Loucy (cell line): ENCODE measurements around the gene PIAS2.

Experiments
- H2AFZ ChIP-seq: fragments of 200-600 bp; sonication (generic); 2 replicates; pipeline ENCODE4 v1.6.0; 2016; ENCODE audit warnings: antibody characterized with exemption, mild to moderate bottlenecking, low read length, moderate library complexity
- H3F3A ChIP-seq: fragments of 200-600 bp; 2 replicates; pipeline ENCODE4 v1.6.0; 2016; ENCODE audit warnings: antibody characterized with exemption, low read depth, mild to moderate bottlenecking
- H3K27me3 ChIP-seq: fragments of 200-600 bp; sonication (generic); 2 replicates; pipeline ENCODE4 v1.6.1; 2014; ENCODE audit warnings: low read length, mild to moderate bottlenecking; ENCODE audit not compliant: insufficient read depth, poor library complexity, severe bottlenecking
- H3K36me3 ChIP-seq: fragments of 200-600 bp; sonication (generic); 2 replicates; pipeline ENCODE4 v1.6.1; 2016; ENCODE audit warnings: low read length; ENCODE audit not compliant: insufficient read depth
- H3K4me1 ChIP-seq: fragments of 200-600 bp; sonication (generic); 2 replicates; pipeline ENCODE4 v1.5.1; 2014; ENCODE audit warnings: low read length, mild to moderate bottlenecking; ENCODE audit not compliant: insufficient read depth, poor library complexity, severe bottlenecking
- H3K4me2 ChIP-seq: fragments of 200-600 bp; sonication (generic); 2 replicates; pipeline ENCODE4 v1.6.0; 2014; ENCODE audit warnings: antibody characterized with exemption, low read length, low read depth, mild to moderate bottlenecking; ENCODE audit not compliant: poor library complexity, severe bottlenecking
- H3K4me3 ChIP-seq: fragments of 200-600 bp; sonication (generic); 2 replicates; pipeline ENCODE4 v1.5.1; 2014; ENCODE audit warnings: low read length, mild to moderate bottlenecking, mixed read lengths; ENCODE audit not compliant: poor library complexity, severe bottlenecking
- H3K79me2 ChIP-seq: fragments of 200-600 bp; sonication (generic); 2 replicates; pipeline ENCODE4 v1.6.1; 2014; ENCODE audit warnings: low read length; ENCODE audit not compliant: insufficient read depth
- H3K9ac ChIP-seq: fragments of 200-600 bp; sonication (generic); 2 replicates; pipeline ENCODE4 v1.6.0; 2014; ENCODE audit warnings: mild to moderate bottlenecking, low read depth, low read length, moderate library complexity; ENCODE audit not compliant: poor library complexity, severe bottlenecking
- H3K9me2 ChIP-seq: fragments of 200-600 bp; sonication (generic); replicated peaks from 2 replicates; pipeline ENCODE4 v1.6.1; 2016; ENCODE audit warnings: low read depth, low read length, mixed read lengths
- H3K9me3 ChIP-seq: fragments of 200-600 bp; sonication (generic); 2 replicates; pipeline ENCODE4 v1.6.1; 2014; ENCODE audit warnings: mild to moderate bottlenecking, antibody characterized with exemption, low read length, low read depth; ENCODE audit not compliant: insufficient read depth
- H4K20me1 ChIP-seq: fragments of 200-600 bp; sonication (generic); 2 replicates; pipeline ENCODE4 v1.6.0; 2014; ENCODE audit warnings: antibody characterized with exemption, low read length, mild to moderate bottlenecking; ENCODE audit not compliant: insufficient read depth, poor library complexity, severe bottlenecking
- EZH2phosphoT487 ChIP-seq: fragments of 200-600 bp; IDR thresholded peaks from 2 replicates; pipeline ENCODE4 v1.6.1; 2018; ENCODE audit warnings: antibody characterized with exemption, mild to moderate bottlenecking, moderate library complexity, borderline replicate concordance
- TF ChIP-seq, protein P1 (sequence below): fragments of 200-600 bp; sonication (generic); conservative IDR thresholded peaks from 2 replicates; pipeline ENCODE4 v1.5.1; 2014; ENCODE audit warnings: mild to moderate bottlenecking, antibody characterized with exemption, low read length

The PIAS2 gene

DNA sequence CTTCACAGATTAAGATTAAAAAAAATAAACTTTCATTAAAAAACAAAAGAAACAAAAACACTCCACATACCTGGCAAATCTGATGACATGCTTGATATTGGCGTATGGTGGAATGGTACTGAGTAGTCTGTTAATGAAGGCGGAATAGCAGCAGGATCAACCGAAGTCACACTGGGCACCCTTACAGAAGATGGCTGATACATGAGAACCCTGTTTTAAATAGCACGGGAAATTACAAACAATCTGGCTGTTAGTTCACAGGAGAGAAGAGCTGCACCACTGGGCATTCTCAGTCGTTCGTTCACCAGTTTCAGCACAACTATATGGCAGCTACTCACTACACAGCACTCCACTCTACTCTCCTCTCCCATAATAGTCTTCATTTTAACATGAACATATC, 96.4 kb downstream of the PIAS2 start:
- Histone ChIP-seq H2AFZ (no peak overlapping the region), H3K4me2 (no peak overlapping the region), H4K20me1 (no peaks in the 10 kb centered on the region), H3K4me3 (no peak overlapping the region), H3K4me1 (no peaks in the 10 kb centered on the region), H3K9me3 (no peaks in the 10 kb centered on the region), H3F3A (no peaks in the 10 kb centered on the region), H3K36me3 (peaks cover 33% of the 10 kb centered on the region; the same call in 1 of the 2 replicates), H3K9ac (no peak overlapping the region), H3K79me2 (no peaks in the 10 kb centered on the region), H3K27me3 (no peaks in the 10 kb centered on the region), H3K9me2 (no peaks in the 10 kb centered on the region)
- TF ChIP-seq, protein P1, sequence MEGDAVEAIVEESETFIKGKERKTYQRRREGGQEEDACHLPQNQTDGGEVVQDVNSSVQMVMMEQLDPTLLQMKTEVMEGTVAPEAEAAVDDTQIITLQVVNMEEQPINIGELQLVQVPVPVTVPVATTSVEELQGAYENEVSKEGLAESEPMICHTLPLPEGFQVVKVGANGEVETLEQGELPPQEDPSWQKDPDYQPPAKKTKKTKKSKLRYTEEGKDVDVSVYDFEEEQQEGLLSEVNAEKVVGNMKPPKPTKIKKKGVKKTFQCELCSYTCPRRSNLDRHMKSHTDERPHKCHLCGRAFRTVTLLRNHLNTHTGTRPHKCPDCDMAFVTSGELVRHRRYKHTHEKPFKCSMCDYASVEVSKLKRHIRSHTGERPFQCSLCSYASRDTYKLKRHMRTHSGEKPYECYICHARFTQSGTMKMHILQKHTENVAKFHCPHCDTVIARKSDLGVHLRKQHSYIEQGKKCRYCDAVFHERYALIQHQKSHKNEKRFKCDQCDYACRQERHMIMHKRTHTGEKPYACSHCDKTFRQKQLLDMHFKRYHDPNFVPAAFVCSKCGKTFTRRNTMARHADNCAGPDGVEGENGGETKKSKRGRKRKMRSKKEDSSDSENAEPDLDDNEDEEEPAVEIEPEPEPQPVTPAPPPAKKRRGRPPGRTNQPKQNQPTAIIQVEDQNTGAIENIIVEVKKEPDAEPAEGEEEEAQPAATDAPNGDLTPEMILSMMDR, result no peak
- TF ChIP-seq EZH2phosphoT487, result no peak

DNA sequence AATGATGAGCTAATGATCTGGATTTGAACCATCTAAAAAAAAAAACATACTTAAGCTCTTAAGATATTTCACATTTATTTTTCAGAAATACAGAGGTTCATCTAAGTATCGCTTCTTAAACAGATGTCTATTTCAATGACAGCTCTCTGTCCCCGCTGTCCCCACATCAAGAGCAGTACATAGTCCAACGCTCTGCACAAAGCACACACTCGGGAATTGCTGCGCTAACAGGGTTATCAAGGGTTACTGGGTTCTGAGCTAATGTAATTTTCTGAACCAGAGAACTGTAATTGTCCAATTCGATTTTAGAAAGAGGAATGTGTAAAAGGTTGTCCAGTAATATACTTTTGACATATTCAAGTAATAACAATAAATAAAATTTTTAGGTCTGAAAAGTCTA, 101.6 kb downstream of the PIAS2 start:
- H3K27me3 ChIP-seq, result no peaks in the 10 kb centered on the region
- no peaks in the 10 kb centered on the region for H3K9me2 ChIP-seq
- TF ChIP-seq, protein P1, result no peak
- no peak for TF ChIP-seq EZH2phosphoT487
- H2AFZ ChIP-seq, result no peak overlapping the region
- H3K36me3 ChIP-seq, result peaks cover 13% of the 10 kb centered on the region; the same call in 1 of the 2 replicates
- H3K4me3 ChIP-seq, result no peak overlapping the region
- no peak overlapping the region for H3K9ac ChIP-seq
- no peaks in the 10 kb centered on the region for H3K9me3 ChIP-seq
- no peaks in the 10 kb centered on the region for H3K79me2 ChIP-seq
- H3K4me1 ChIP-seq, result no peaks in the 10 kb centered on the region
- no peaks in the 10 kb centered on the region for H4K20me1 ChIP-seq
- no peaks in the 10 kb centered on the region for H3F3A ChIP-seq
- no peak overlapping the region for H3K4me2 ChIP-seq

DNA sequence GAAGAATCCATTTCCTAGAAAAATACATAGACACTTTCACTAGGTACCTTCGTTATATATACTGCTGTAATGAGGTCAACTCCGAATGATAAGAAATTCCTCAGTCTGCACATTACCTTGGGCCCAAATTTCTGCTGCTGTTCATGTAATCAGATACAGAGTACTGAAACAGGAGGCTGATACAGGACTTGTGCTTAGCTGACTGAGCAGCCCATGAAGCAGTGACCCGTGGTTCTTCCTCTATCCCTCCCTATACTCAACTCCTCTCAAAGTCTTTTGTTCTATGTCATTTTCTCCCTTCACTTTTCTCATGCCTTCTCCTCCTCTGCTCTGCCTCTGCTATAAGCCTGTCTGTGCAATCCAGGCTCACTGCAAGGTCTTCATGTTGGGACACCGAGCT, 102.9 kb downstream of the PIAS2 start:
- no peaks in the 10 kb centered on the region for H3K9me3 ChIP-seq
- no peaks in the 10 kb centered on the region; the same call in 1 of the 2 replicates for H3F3A ChIP-seq
- H2AFZ ChIP-seq, result no peak overlapping the region
- no peaks in the 10 kb centered on the region for H3K9me2 ChIP-seq
- no peaks in the 10 kb centered on the region for H3K79me2 ChIP-seq
- H4K20me1 ChIP-seq, result no peaks in the 10 kb centered on the region
- no peak overlapping the region for H3K9ac ChIP-seq
- H3K4me2 ChIP-seq, result no peak overlapping the region
- no peak overlapping the region for H3K4me3 ChIP-seq
- H3K4me1 ChIP-seq, result no peaks in the 10 kb centered on the region
- no peak for TF ChIP-seq EZH2phosphoT487
- TF ChIP-seq, protein P1, result no peak
- H3K27me3 ChIP-seq, result no peaks in the 10 kb centered on the region
- peaks cover 3% of the 10 kb centered on the region; the same call in 1 of the 2 replicates for H3K36me3 ChIP-seq
